PC-3 (cell line): ENCODE data around the gene ADD3. TPM values are rescaled to one million over a fixed set of nuclear protein-coding genes. Genes with fewer than 3 reads are reported as not detected.

Source experiments
- ATAC-seq: fragments of 200-7000 bp; cut with Tn5 transposase; 2 replicates; pipeline ENCODE4 v1.9.1; 2020; ENCODE audit warnings: mild to moderate bottlenecking, moderate library complexity
- BruUV-seq: library from RNA; stranded (reverse); fragments of 400-500 nt; replicated peaks from 2 replicates; lab custom pipeline; 2021; lab: Mats Ljungman, UMichigan
- CTCF ChIA-PET: fragments of 300-600 bp; sonication (Branson Sonifier 250); formaldehyde crosslinking; loops from one replicate; lab custom pipeline; 2022; ENCODE audit warnings: antibody characterized with exemption; lab: Charles Lee
- POLR2A ChIA-PET: fragments of 300-600 bp; sonication (Branson Sonifier 250); formaldehyde crosslinking; loops from one replicate; lab custom pipeline; 2022; ENCODE audit warnings: antibody characterized with exemption; ENCODE audit not compliant: unreplicated experiment; lab: Charles Lee
- DNase-seq: peaks from one replicate; pipeline ENCODE4 v3.0.0-alpha.2; 2015
- H2AFZ ChIP-seq: fragments of 300-600 bp; sonication (generic); 2 replicates; pipeline ENCODE4 v1.6.0; 2016; ENCODE audit warnings: antibody characterized with exemption, low read length
- H3F3A ChIP-seq: fragments of 300-600 bp; sonication (generic); one replicate; pipeline ENCODE4 v1.6.0; 2017; ENCODE audit warnings: antibody characterized with exemption, low read length, control low read depth, mild to moderate bottlenecking; ENCODE audit not compliant: unreplicated experiment
- H3K27ac ChIP-seq: fragments of 300-600 bp; sonication (generic); 2 replicates; pipeline ENCODE4 v1.5.1; 2016; ENCODE audit warnings: mild to moderate bottlenecking, low read length
- H3K27me3 ChIP-seq: fragments of 300-600 bp; sonication (generic); 2 replicates; pipeline ENCODE4 v1.6.1; 2016; ENCODE audit warnings: low read length, mixed read lengths
- H3K36me3 ChIP-seq: fragments of 300-600 bp; sonication (generic); 2 replicates; pipeline ENCODE4 v1.6.1; 2016; ENCODE audit warnings: low read depth, mixed run types, low read length, mixed read lengths
- H3K4me1 ChIP-seq: fragments of 300-600 bp; sonication (generic); 2 replicates; pipeline ENCODE4 v1.5.1; 2016; ENCODE audit warnings: low read length; ENCODE audit not compliant: insufficient read depth
- H3K4me2 ChIP-seq: fragments of 300-600 bp; sonication (generic); 2 replicates; pipeline ENCODE4 v1.6.0; 2016; ENCODE audit warnings: low read length
- H3K4me3 ChIP-seq: fragments of 300-600 bp; sonication (generic); 2 replicates; pipeline ENCODE4 v1.5.1; 2016; ENCODE audit warnings: mild to moderate bottlenecking, low read length, mixed read lengths
- H3K79me2 ChIP-seq: fragments of 300-600 bp; sonication (generic); 2 replicates; pipeline ENCODE4 v1.6.1; 2017; ENCODE audit warnings: low read length, mixed read lengths
- H3K9ac ChIP-seq: fragments of 300-600 bp; sonication (generic); 2 replicates; pipeline ENCODE4 v1.6.0; 2016; ENCODE audit warnings: mild to moderate bottlenecking, low read length
- H3K9me2 ChIP-seq: fragments of 300-600 bp; sonication (generic); replicated peaks from 2 replicates; pipeline ENCODE4 v1.6.1; 2016; ENCODE audit warnings: mixed run types, low read length, mixed read lengths
- H3K9me3 ChIP-seq: fragments of 300-600 bp; sonication (generic); 2 replicates; pipeline ENCODE4 v1.6.1; 2016; ENCODE audit warnings: low read length, mixed read lengths
- H4K20me1 ChIP-seq: fragments of 300-600 bp; sonication (generic); 2 replicates; pipeline ENCODE4 v1.6.1; 2016; ENCODE audit warnings: low read length, mixed read lengths
- EZH2 ChIP-seq: fragments of 300-600 bp; sonication (generic); IDR thresholded peaks from one replicate; pipeline ENCODE4 v1.6.1; 2017; ENCODE audit warnings: antibody characterized with exemption, mild to moderate bottlenecking, low read length; ENCODE audit not compliant: unreplicated experiment
- EZH2phosphoT487 ChIP-seq: fragments of 300-600 bp; sonication (generic); IDR thresholded peaks from 2 replicates; pipeline ENCODE4 v1.6.1; 2018; ENCODE audit warnings: mild to moderate bottlenecking, antibody characterized with exemption, low read length, borderline replicate concordance
- intact Hi-C: fragments of 100-400 bp; cut with micrococcal nuclease; formaldehyde crosslinking; loops from 2 replicates; pipeline ENCODE4 v1.9.0; 2023
- total RNA-seq: library from RNA; depleted of rRNA; stranded (reverse); fragments of >200 nt; gene quantifications from 2 replicates; pipeline ENCODE4 v1.2.3, GENCODE V29; 2014
- TF ChIP-seq, protein P1 (sequence below): fragments of 300-600 bp; sonication (generic); conservative IDR thresholded peaks from 2 replicates; pipeline ENCODE4 v1.5.1; 2017; ENCODE audit warnings: antibody characterized with exemption, low read depth, mild to moderate bottlenecking, low read length

Gene ADD3
- total RNA-seq, 1 experiment from 2014 or later: 25.7 TPM

DNA sequence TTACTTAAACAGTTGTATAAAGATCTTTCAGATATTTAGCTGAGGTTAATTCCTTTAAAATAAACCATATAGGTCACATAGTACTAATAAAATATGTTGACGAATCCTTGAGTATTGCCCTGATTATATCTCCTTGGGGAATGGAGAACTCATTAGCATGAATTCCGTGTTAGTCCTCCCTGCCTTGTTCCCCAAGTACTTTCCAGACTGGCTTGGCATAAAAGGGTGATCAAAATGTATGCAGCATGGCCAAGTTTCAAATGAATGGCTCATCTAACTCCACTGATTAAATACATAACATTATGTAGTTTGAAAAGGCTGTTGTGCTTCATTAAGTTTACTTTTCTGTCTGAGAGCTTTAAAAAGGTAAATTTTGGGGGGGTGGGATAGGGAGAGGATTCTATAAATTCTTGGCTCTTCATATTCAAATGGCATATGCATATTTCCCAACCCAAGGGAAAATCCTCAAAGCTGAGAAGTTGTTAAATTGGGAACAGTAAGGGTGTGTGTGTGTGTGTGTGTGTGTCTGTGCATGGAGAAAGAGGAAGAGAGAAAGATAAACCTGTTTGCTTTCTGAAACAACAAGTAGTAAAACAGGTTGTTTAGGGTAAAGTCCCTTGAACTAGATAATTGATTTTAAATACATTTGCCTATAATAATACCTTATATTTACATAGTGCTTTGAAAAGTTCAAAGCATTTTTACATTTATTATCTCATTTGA is 4.8 kb upstream of the ADD3 start:
- no peaks in the 10 kb centered on the region for H4K20me1 ChIP-seq
- peak overlapping the region; percentile 12; the same call in 1 of the 2 replicates for H2AFZ ChIP-seq
- no peak overlapping the region for H3K4me2 ChIP-seq
- BruUV-seq: no TSS peak
- H3F3A ChIP-seq: no peaks in the 10 kb centered on the region
- ChIA-PET POLR2A (no interaction called here), CTCF (no interaction called here)
- no peaks in the 10 kb centered on the region for H3K36me3 ChIP-seq
- no peak overlapping the region for H3K4me3 ChIP-seq
- H3K27ac ChIP-seq: no peak overlapping the region
- peaks cover 10% of the 10 kb centered on the region for H3K4me1 ChIP-seq
- H3K9me3 ChIP-seq: no peaks in the 10 kb centered on the region
- H3K9me2 ChIP-seq: no peaks in the 10 kb centered on the region
- ATAC-seq (no peak; the same call in 1 of the 2 replicates), DNase-seq (no peak)
- intact Hi-C loops: no loop called here
- H3K27me3 ChIP-seq: no peaks in the 10 kb centered on the region
- TF ChIP-seq EZH2: no peak
- TF ChIP-seq EZH2phosphoT487: no peak
- TF ChIP-seq, protein P1, sequence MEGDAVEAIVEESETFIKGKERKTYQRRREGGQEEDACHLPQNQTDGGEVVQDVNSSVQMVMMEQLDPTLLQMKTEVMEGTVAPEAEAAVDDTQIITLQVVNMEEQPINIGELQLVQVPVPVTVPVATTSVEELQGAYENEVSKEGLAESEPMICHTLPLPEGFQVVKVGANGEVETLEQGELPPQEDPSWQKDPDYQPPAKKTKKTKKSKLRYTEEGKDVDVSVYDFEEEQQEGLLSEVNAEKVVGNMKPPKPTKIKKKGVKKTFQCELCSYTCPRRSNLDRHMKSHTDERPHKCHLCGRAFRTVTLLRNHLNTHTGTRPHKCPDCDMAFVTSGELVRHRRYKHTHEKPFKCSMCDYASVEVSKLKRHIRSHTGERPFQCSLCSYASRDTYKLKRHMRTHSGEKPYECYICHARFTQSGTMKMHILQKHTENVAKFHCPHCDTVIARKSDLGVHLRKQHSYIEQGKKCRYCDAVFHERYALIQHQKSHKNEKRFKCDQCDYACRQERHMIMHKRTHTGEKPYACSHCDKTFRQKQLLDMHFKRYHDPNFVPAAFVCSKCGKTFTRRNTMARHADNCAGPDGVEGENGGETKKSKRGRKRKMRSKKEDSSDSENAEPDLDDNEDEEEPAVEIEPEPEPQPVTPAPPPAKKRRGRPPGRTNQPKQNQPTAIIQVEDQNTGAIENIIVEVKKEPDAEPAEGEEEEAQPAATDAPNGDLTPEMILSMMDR: no peak
- H3K9ac ChIP-seq: no peak overlapping the region
- no peaks in the 10 kb centered on the region for H3K79me2 ChIP-seq

DNA sequence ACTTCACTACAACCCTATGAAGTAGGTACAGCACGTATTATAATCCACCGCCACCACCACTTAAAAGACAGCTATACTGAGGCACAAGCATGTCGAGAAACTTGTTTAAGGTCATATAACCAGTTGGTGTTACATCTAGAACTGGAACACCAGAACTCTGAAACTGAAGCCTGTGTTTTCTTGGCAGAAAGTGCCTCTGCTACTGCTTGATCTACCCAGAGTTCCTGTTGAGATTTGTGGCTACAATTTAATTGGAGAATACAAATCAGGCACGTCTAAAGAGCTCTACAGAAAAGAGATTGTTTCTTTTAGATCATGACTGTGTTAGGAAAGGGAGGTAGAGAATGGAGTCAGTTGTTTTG is 4.3 kb upstream of the ADD3 start:
- no peaks in the 10 kb centered on the region for H3F3A ChIP-seq
- no peak overlapping the region for H3K27ac ChIP-seq
- ChIA-PET POLR2A (no interaction called here), CTCF (no interaction called here)
- H2AFZ ChIP-seq: 0 out of 2 replicates have a peak overlapping the region, but pooled peaks have one; percentile 12
- peaks cover 10% of the 10 kb centered on the region for H3K4me1 ChIP-seq
- no peak overlapping the region for H3K9ac ChIP-seq
- no peaks in the 10 kb centered on the region for H3K9me2 ChIP-seq
- H3K36me3 ChIP-seq: no peaks in the 10 kb centered on the region
- H3K27me3 ChIP-seq: no peaks in the 10 kb centered on the region
- ATAC-seq (no peak), DNase-seq (no peak)
- TF ChIP-seq, protein P1: no peak
- TF ChIP-seq EZH2 (no peak), EZH2phosphoT487 (no peak)
- BruUV-seq: no TSS peak
- H3K4me3 ChIP-seq: no peak overlapping the region
- H3K9me3 ChIP-seq: no peaks in the 10 kb centered on the region
- no peaks in the 10 kb centered on the region for H4K20me1 ChIP-seq
- intact Hi-C loops: no loop called here
- H3K4me2 ChIP-seq: no peak overlapping the region; the same call in 1 of the 2 replicates
- no peaks in the 10 kb centered on the region for H3K79me2 ChIP-seq

DNA sequence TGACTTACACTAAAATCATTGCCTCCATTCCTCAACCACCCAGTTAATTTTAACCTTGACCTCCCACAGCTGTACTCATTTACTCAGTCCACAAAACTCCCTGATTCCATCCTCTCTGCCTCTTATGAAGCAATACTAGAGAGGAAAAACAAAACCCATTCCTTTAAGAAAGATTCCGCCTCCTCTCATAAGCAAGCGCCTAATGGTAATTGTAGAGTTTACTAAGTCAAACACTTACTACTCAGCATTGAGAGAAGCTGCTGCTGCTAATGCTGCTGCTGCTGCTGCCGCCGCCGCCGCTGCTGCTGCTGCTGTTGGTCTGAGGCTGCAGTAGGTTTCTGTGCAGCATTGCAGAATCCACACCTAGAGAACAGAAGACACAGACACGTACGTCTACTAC is 2.1 kb upstream of the ADD3 start:
- ChIA-PET POLR2A (interaction anchor here (0.8 kb wide), 1 partner anchor 290 kb away, joined by 6 read pairs; no protein-coding TSS in a partner anchor), CTCF (no interaction called here)
- no TSS peak for BruUV-seq
- Histone ChIP-seq H3K79me2 (peaks cover 21% of the 10 kb centered on the region), H3K27ac (no peak overlapping the region), H4K20me1 (no peaks in the 10 kb centered on the region), H3K27me3 (no peaks in the 10 kb centered on the region), H3K9me3 (no peaks in the 10 kb centered on the region), H3K36me3 (no peaks in the 10 kb centered on the region), H2AFZ (no peak overlapping the region), H3K4me3 (no peak overlapping the region), H3K4me1 (peaks cover 23% of the 10 kb centered on the region), H3K4me2 (no peak overlapping the region), H3F3A (no peaks in the 10 kb centered on the region), H3K9ac (no peak overlapping the region), H3K9me2 (no peaks in the 10 kb centered on the region)
- DNase-seq: no peak
- no peak for ATAC-seq
- no peak for TF ChIP-seq EZH2
- TF ChIP-seq, protein P1: no peak
- TF ChIP-seq EZH2phosphoT487: no peak
- intact Hi-C loops: loop anchor here (5.0 kb wide), 1 partner anchor 38 kb away; no protein-coding TSS in a partner anchor
